ENCODE results near the gene MUC22.

DNA sequence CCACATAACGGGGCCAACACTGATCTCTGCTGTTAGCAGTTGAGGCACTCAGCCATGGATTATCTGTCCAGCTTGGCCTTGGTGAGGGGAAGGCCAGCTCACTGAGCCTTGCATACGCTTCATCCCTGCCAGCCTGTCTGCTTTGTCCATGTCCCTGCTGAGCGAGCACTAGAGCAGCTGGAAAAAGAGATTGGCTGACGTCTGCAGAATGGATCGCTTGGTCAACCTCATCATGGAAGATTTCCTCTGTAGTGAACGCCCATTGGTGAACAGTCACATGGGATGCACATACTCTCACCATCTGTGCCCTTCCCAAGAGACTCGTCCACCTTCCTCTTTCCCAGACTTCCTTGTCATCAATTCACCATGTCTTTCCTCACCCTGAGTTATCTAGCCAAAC lies 26.9 kb downstream of the MUC22 start:
- TF ChIP-seq, protein P1, sequence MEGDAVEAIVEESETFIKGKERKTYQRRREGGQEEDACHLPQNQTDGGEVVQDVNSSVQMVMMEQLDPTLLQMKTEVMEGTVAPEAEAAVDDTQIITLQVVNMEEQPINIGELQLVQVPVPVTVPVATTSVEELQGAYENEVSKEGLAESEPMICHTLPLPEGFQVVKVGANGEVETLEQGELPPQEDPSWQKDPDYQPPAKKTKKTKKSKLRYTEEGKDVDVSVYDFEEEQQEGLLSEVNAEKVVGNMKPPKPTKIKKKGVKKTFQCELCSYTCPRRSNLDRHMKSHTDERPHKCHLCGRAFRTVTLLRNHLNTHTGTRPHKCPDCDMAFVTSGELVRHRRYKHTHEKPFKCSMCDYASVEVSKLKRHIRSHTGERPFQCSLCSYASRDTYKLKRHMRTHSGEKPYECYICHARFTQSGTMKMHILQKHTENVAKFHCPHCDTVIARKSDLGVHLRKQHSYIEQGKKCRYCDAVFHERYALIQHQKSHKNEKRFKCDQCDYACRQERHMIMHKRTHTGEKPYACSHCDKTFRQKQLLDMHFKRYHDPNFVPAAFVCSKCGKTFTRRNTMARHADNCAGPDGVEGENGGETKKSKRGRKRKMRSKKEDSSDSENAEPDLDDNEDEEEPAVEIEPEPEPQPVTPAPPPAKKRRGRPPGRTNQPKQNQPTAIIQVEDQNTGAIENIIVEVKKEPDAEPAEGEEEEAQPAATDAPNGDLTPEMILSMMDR (IDR thresholded peaks at IDR 0.05; ENCODE audit: low read depth, low read length): no peak
- TF ChIP-seq EZH2phosphoT487 (IDR thresholded peaks at IDR 0.05; ENCODE audit: low read depth): no peak

Measured in OCI-LY3 (cell line).